Measurements from ENCODE around the gene UBA5. TPM values are rescaled to one million over a fixed set of nuclear protein-coding genes. Genes with fewer than 3 reads are reported as not detected.
A peak's percentile ranks its signal among the peaks of the same experiment; 100 is the strongest.
"Not testable (repeated sequence)": the region's sequence is repeated elsewhere in the genome, so short reads cannot be mapped to it uniquely, and the experiment has no call there.

The UBA5 gene
- polyA plus RNA-seq, result 65.6 TPM
- long read RNA-seq, donor 1, transcript UBA5-202 (12 exons, 3,705 nt), result major isoform, 12 of 30 reads
- long read RNA-seq, donor 1, partial matches to known transcripts, result 17 of 30 reads
- long read RNA-seq, donor 1, other reads (novel, unspliced or antisense), result 0 of 30 reads
- long read RNA-seq, donor 2, transcript UBA5-202 (12 exons, 3,705 nt), result major isoform, 16 of 52 reads
- long read RNA-seq, donor 2, partial matches to known transcripts, result 33 of 52 reads
- long read RNA-seq, donor 2, other reads (novel, unspliced or antisense), result 0 of 52 reads
- long read RNA-seq, donor 3, result 0 reads
- long read RNA-seq, donor 4, result 0 reads
- long read RNA-seq, donor 5, transcript UBA5-202 (12 exons, 3,705 nt), result major isoform, 5 of 5 reads
- long read RNA-seq, donor 5, partial matches to known transcripts, result 0 of 5 reads
- long read RNA-seq, donor 5, other reads (novel, unspliced or antisense), result 0 of 5 reads
- long read RNA-seq, donor 6, transcript UBA5-202 (12 exons, 3,705 nt), result major isoform, 11 of 39 reads
- long read RNA-seq, donor 6, partial matches to known transcripts, result 26 of 39 reads
- long read RNA-seq, donor 6, other reads (novel, unspliced or antisense), result 0 of 39 reads
- long read RNA-seq, donor 7, partial matches to known transcripts, result 7 of 10 reads
- long read RNA-seq, donor 7, other reads (novel, unspliced or antisense), result 0 of 10 reads
- long read RNA-seq, donor 8, transcript UBA5-202 (12 exons, 3,705 nt), result major isoform, 16 of 55 reads
- long read RNA-seq, donor 8, partial matches to known transcripts, result 37 of 55 reads
- long read RNA-seq, donor 8, other reads (novel, unspliced or antisense), result 0 of 55 reads
- long read RNA-seq, donor 9, transcript UBA5-212 (3 exons, 505 nt), result major isoform, 7 of 39 reads
- long read RNA-seq, donor 9, transcript UBA5-202 (12 exons, 3,705 nt), result major isoform, 7 of 39 reads
- long read RNA-seq, donor 9, partial matches to known transcripts, result 25 of 39 reads
- long read RNA-seq, donor 9, other reads (novel, unspliced or antisense), result 0 of 39 reads
- long read RNA-seq, donor 10, transcript UBA5-202 (12 exons, 3,705 nt), result major isoform, 10 of 23 reads
- long read RNA-seq, donor 10, partial matches to known transcripts, result 10 of 23 reads
- long read RNA-seq, donor 10, other reads (novel, unspliced or antisense), result 0 of 23 reads
- long read RNA-seq, donor 11, transcript UBA5-202 (12 exons, 3,705 nt), result major isoform, 9 of 26 reads
- long read RNA-seq, donor 11, partial matches to known transcripts, result 13 of 26 reads
- long read RNA-seq, donor 11, other reads (novel, unspliced or antisense), result 0 of 26 reads

- no peaks in the 10 kb centered on the region for H3K27me3 ChIP-seq (ENCODE audit: control insufficient read depth, insufficient read depth, low read length)
- peak within 1 kb of the TSS; percentile 97 for H3K27ac ChIP-seq (ENCODE audit: low read length)
- peak; percentile 41 to 82 for DNase-seq
- H3K4me3 ChIP-seq (ENCODE audit: low read length), result peak within 1 kb of the TSS; percentile 85
- no CpG with 5 or more reads among the region's 64 CpGs for WGBS (ENCODE audit: insufficient coverage, low lambda C conversion rate)
- H3K9me3 ChIP-seq (ENCODE audit: control insufficient read depth, low read depth, low read length), result no peaks in the 10 kb centered on the region
- peaks cover 13% of the 10 kb centered on the region for H3K4me1 ChIP-seq (ENCODE audit: control insufficient read depth, insufficient read depth, low read length)
- no peaks in the 10 kb centered on the region for H3K36me3 ChIP-seq (ENCODE audit: control insufficient read depth, insufficient read depth, low read length)
Measured at GRCh38 chr3:132660052-132660810, at the start of gene UBA5. Gene UBA5 (plus strand): TSS chr3:132660329. CDS start chr3:132660538, 209 bp downstream.

GRCh38 chr3:132615301-132615700, 44.8 kb upstream of the UBA5 start:
- not testable (repeated sequence) for H3K36me3 ChIP-seq (ENCODE audit: control insufficient read depth, insufficient read depth, low read length); H3K4me3 ChIP-seq (ENCODE audit: low read length); H3K4me1 ChIP-seq (ENCODE audit: control insufficient read depth, insufficient read depth, low read length); H3K27me3 ChIP-seq (ENCODE audit: control insufficient read depth, insufficient read depth, low read length); H3K9me3 ChIP-seq (ENCODE audit: control insufficient read depth, low read depth, low read length); DNase-seq; H3K27ac ChIP-seq (ENCODE audit: low read length)
- 100% methylated on average over 1 of the region's 3 CpGs for WGBS (ENCODE audit: insufficient coverage, low lambda C conversion rate)

- H3K27ac ChIP-seq (ENCODE audit: low read length), result no peak overlapping the region
- H3K27me3 ChIP-seq (ENCODE audit: control insufficient read depth, insufficient read depth, low read length), result no peaks in the 10 kb centered on the region
- H3K4me3 ChIP-seq (ENCODE audit: low read length), result no peak overlapping the region
- H3K36me3 ChIP-seq (ENCODE audit: control insufficient read depth, insufficient read depth, low read length), result peaks cover 8% of the 10 kb centered on the region
- no CpG with 5 or more reads among the region's 3 CpGs for WGBS (ENCODE audit: insufficient coverage, low lambda C conversion rate)
- DNase-seq, result no peak
- H3K4me1 ChIP-seq (ENCODE audit: control insufficient read depth, insufficient read depth, low read length), result peaks cover 3% of the 10 kb centered on the region
- H3K9me3 ChIP-seq (ENCODE audit: control insufficient read depth, low read depth, low read length), result no peaks in the 10 kb centered on the region
Measured at GRCh38 chr3:132615881-132616280, 44.2 kb upstream of the UBA5 start.

GRCh38 chr3:132616780-132617179, 43.3 kb upstream of the UBA5 start:
- peak in 1 of 2 donors; percentile 23 for DNase-seq
- no CpG with 5 or more reads among the region's 1 CpG for WGBS (ENCODE audit: insufficient coverage, low lambda C conversion rate)

GRCh38 chr3:132622148-132622547, 38.0 kb upstream of the UBA5 start:
- WGBS (ENCODE audit: insufficient coverage, low lambda C conversion rate), result no CpG with 5 or more reads among the region's 1 CpG
- Histone ChIP-seq H3K27ac (ENCODE audit: low read length) (no peak overlapping the region), H3K4me1 (ENCODE audit: control insufficient read depth, insufficient read depth, low read length) (no peaks in the 10 kb centered on the region), H3K9me3 (ENCODE audit: control insufficient read depth, low read depth, low read length) (no peaks in the 10 kb centered on the region), H3K4me3 (ENCODE audit: low read length) (no peak overlapping the region), H3K36me3 (ENCODE audit: control insufficient read depth, insufficient read depth, low read length) (peaks cover 24% of the 10 kb centered on the region), H3K27me3 (ENCODE audit: control insufficient read depth, insufficient read depth, low read length) (no peaks in the 10 kb centered on the region)
- no peak for DNase-seq

More at GRCh38 chr3:132616780-132617179, 43.3 kb upstream of the UBA5 start:
- Histone ChIP-seq H3K4me1 (ENCODE audit: control insufficient read depth, insufficient read depth, low read length) (peaks cover 3% of the 10 kb centered on the region), H3K27me3 (ENCODE audit: control insufficient read depth, insufficient read depth, low read length) (no peaks in the 10 kb centered on the region), H3K27ac (ENCODE audit: low read length) (no peak overlapping the region), H3K4me3 (ENCODE audit: low read length) (no peak overlapping the region), H3K9me3 (ENCODE audit: control insufficient read depth, low read depth, low read length) (no peaks in the 10 kb centered on the region), H3K36me3 (ENCODE audit: control insufficient read depth, insufficient read depth, low read length) (peaks cover 8% of the 10 kb centered on the region)

- WGBS (ENCODE audit: insufficient coverage, low lambda C conversion rate), result 100% methylated on average over 1 of the region's 1 CpG
- no peak overlapping the region for H3K27ac ChIP-seq (ENCODE audit: low read length)
Measured at GRCh38 chr3:132622761-132623160, 37.4 kb upstream of the UBA5 start.

GRCh38 chr3:132623646-132624045, 36.5 kb upstream of the UBA5 start:
- peaks cover 32% of the 10 kb centered on the region for H3K36me3 ChIP-seq (ENCODE audit: control insufficient read depth, insufficient read depth, low read length)
- no peak for DNase-seq
- no CpG with 5 or more reads among the region's 1 CpG for WGBS (ENCODE audit: insufficient coverage, low lambda C conversion rate)

More at GRCh38 chr3:132622761-132623160, 37.4 kb upstream of the UBA5 start:
- H3K27me3 ChIP-seq (ENCODE audit: control insufficient read depth, insufficient read depth, low read length), result no peaks in the 10 kb centered on the region
- H3K4me3 ChIP-seq (ENCODE audit: low read length), result no peak overlapping the region
- H3K9me3 ChIP-seq (ENCODE audit: control insufficient read depth, low read depth, low read length), result no peaks in the 10 kb centered on the region
- DNase-seq, result no peak
- H3K36me3 ChIP-seq (ENCODE audit: control insufficient read depth, insufficient read depth, low read length), result peaks cover 29% of the 10 kb centered on the region
- H3K4me1 ChIP-seq (ENCODE audit: control insufficient read depth, insufficient read depth, low read length), result no peaks in the 10 kb centered on the region

GRCh38 chr3:132624790-132625189, 35.3 kb upstream of the UBA5 start:
- WGBS (ENCODE audit: insufficient coverage, low lambda C conversion rate), result 100% methylated on average over 2 of the region's 7 CpGs
- Histone ChIP-seq H3K9me3 (ENCODE audit: control insufficient read depth, low read depth, low read length) (no peaks in the 10 kb centered on the region), H3K27me3 (ENCODE audit: control insufficient read depth, insufficient read depth, low read length) (no peaks in the 10 kb centered on the region), H3K4me3 (ENCODE audit: low read length) (no peak overlapping the region), H3K27ac (ENCODE audit: low read length) (no peak overlapping the region), H3K4me1 (ENCODE audit: control insufficient read depth, insufficient read depth, low read length) (no peaks in the 10 kb centered on the region), H3K36me3 (ENCODE audit: control insufficient read depth, insufficient read depth, low read length) (peaks cover 32% of the 10 kb centered on the region)
- DNase-seq, result no peak

More at GRCh38 chr3:132623646-132624045, 36.5 kb upstream of the UBA5 start:
- H3K4me3 ChIP-seq (ENCODE audit: low read length), result no peak overlapping the region
- H3K9me3 ChIP-seq (ENCODE audit: control insufficient read depth, low read depth, low read length), result no peaks in the 10 kb centered on the region
- no peaks in the 10 kb centered on the region for H3K27me3 ChIP-seq (ENCODE audit: control insufficient read depth, insufficient read depth, low read length)
- no peak overlapping the region for H3K27ac ChIP-seq (ENCODE audit: low read length)
- H3K4me1 ChIP-seq (ENCODE audit: control insufficient read depth, insufficient read depth, low read length), result no peaks in the 10 kb centered on the region

GRCh38 chr3:132625613-132626012, 34.5 kb upstream of the UBA5 start:
- Histone ChIP-seq H3K36me3 (ENCODE audit: control insufficient read depth, insufficient read depth, low read length) (peaks cover 30% of the 10 kb centered on the region), H3K9me3 (ENCODE audit: control insufficient read depth, low read depth, low read length) (no peaks in the 10 kb centered on the region), H3K27me3 (ENCODE audit: control insufficient read depth, insufficient read depth, low read length) (no peaks in the 10 kb centered on the region), H3K4me1 (ENCODE audit: control insufficient read depth, insufficient read depth, low read length) (no peaks in the 10 kb centered on the region), H3K4me3 (ENCODE audit: low read length) (no peak overlapping the region), H3K27ac (ENCODE audit: low read length) (no peak overlapping the region)
- no CpG with 5 or more reads among the region's 1 CpG for WGBS (ENCODE audit: insufficient coverage, low lambda C conversion rate)
- DNase-seq, result no peak
